Fibroblast of lung (primary cell): ENCODE results near the gene SDHA. TPM values are rescaled to one million over a fixed set of nuclear protein-coding genes. Genes with fewer than 3 reads are reported as not detected.
"Not testable (repeated sequence)": the region's sequence is repeated elsewhere in the genome, so short reads cannot be mapped to it uniquely, and the experiment has no call there.

ENCODE experiments used
- DNase-seq, 2 donors: peaks; one replicate each; pipeline versions ENCODE4 v3.0.0 to v3.0.0-alpha.2; 2010; ENCODE audit warnings: low read depth in 2 of 2
- H2AFZ ChIP-seq: 2 replicates; pipeline ENCODE4 v1.5.1; 2012; ENCODE audit warnings: low read length, control low read depth, inconsistent platforms
- H3K27ac ChIP-seq: 2 replicates; pipeline ENCODE4 v1.5.1; 2011; ENCODE audit warnings: low read length, control low read depth; ENCODE audit not compliant: insufficient read depth
- H3K27me3 ChIP-seq: 2 replicates; pipeline ENCODE4 v1.5.1; 2011; ENCODE audit warnings: mild to moderate bottlenecking, low read length; ENCODE audit not compliant: control insufficient read depth, insufficient read depth
- H3K36me3 ChIP-seq: 2 replicates; pipeline ENCODE4 v1.5.1; 2011; ENCODE audit warnings: low read length; ENCODE audit not compliant: control insufficient read depth, insufficient read depth
- H3K4me1 ChIP-seq: 2 replicates; pipeline ENCODE4 v1.5.1; 2011; ENCODE audit warnings: low read length; ENCODE audit not compliant: control insufficient read depth, insufficient read depth; ENCODE audit errors: extremely low read depth
- H3K4me2 ChIP-seq: 2 replicates; pipeline ENCODE4 v1.5.1; 2011; ENCODE audit warnings: low read length, control low read depth; ENCODE audit not compliant: insufficient read depth; ENCODE audit errors: extremely low read depth
- H3K4me3 ChIP-seq, 4 experiments: fragments of 200-600 bp in 1 of 4; sonication (generic) in 1 of 4; replicated peaks in 1 of 4; 2 replicates each; pipeline ENCODE4 v1.5.1; 2011 to 2016; ENCODE audit warnings: low read length in 4 of 4, low read depth in 3 of 4, mild to moderate bottlenecking in 3 of 4, control low read depth in 2 of 4, inconsistent platforms in 1 of 4, mixed read lengths in 1 of 4; ENCODE audit not compliant: insufficient read depth in 1 of 4; ENCODE audit errors: control extremely low read depth in 1 of 4
- H3K79me2 ChIP-seq: 2 replicates; pipeline ENCODE4 v1.5.1; 2012; ENCODE audit warnings: mild to moderate bottlenecking, low read length, inconsistent platforms; ENCODE audit not compliant: control insufficient read depth, insufficient read depth
- H3K9ac ChIP-seq: 2 replicates; pipeline ENCODE4 v1.5.1; 2011; ENCODE audit warnings: mild to moderate bottlenecking, low read length, control low read depth; ENCODE audit not compliant: insufficient read depth
- H3K9me3 ChIP-seq: 2 replicates; pipeline ENCODE4 v1.5.1; 2012; ENCODE audit warnings: low read depth, low read length; ENCODE audit not compliant: control insufficient read depth, insufficient read depth
- H4K20me1 ChIP-seq: 2 replicates; pipeline ENCODE4 v1.5.1; 2011; ENCODE audit warnings: low read length; ENCODE audit not compliant: control insufficient read depth, insufficient read depth; ENCODE audit errors: extremely low read depth
- EZH2 ChIP-seq: IDR thresholded peaks from 2 replicates; pipeline ENCODE4 v1.5.1; 2012; ENCODE audit warnings: low read length, control low read depth, mild to moderate bottlenecking; ENCODE audit errors: missing control alignments
- polyA plus RNA-seq, 2 donors: library from polyadenylated mRNA; depleted of rRNA in 1 of 2; stranded (reverse) in 1 of 2; unstranded in 1 of 2; fragments of >200 nt; gene quantifications; 2 replicates each; pipeline ENCODE4 v1.2.1, GENCODE V29; 2011 to 2012; ENCODE audit warnings: missing spikeins in 1 of 2
- total RNA-seq: library from RNA; depleted of rRNA; stranded (reverse); fragments of >200 nt; gene quantifications from 2 replicates; pipeline ENCODE4 v1.2.1, GENCODE V29; 2014
- TF ChIP-seq, protein P1 (sequence below), 2 donors: IDR thresholded peaks in 1 of 2; conservative IDR thresholded peaks in 1 of 2; 1 replicate in 1 of 2; 2 replicates in 1 of 2; pipeline ENCODE4 v1.5.1; 2011 to 2012; ENCODE audit warnings: low read length in 2 of 2, control low read depth in 1 of 2, inconsistent platforms in 1 of 2, low read depth in 1 of 2, mild to moderate bottlenecking in 1 of 2

SDHA gene
- total and polyA plus RNA-seq, 2 donors (not counting 1 experiment from before 2014, with no cell fraction given): 89.6 to 150 TPM

DNA sequence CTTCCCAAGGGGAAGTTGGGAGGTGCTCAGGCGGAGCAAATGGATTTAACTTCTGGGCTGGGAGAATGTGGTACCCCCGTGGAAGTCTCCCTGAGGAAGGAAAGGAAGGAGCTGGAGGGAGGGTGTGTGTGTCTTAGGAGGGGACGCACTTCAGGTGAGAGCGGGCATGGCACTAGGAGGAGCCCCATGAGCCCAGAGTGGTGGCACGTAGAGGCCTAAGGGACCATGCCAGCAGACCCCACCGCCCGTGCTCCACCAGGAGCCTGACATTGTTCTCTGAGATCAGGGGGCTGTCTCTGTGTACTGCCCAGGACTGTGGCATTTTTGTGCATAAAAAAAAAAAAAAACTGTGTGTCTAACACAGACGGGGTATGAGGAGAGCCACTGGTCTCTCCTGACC lies 84.8 kb downstream of the SDHA start:
- H2AFZ ChIP-seq: no peak overlapping the region
- H3K4me1 ChIP-seq: no peaks in the 10 kb centered on the region
- H3K9me3 ChIP-seq: no peaks in the 10 kb centered on the region
- H3K27ac ChIP-seq: no peak overlapping the region
- H3K27me3 ChIP-seq: no peaks in the 10 kb centered on the region
- no peak for DNase-seq
- peaks cover 12% of the 10 kb centered on the region for H3K79me2 ChIP-seq
- H3K4me3 ChIP-seq: no peak overlapping the region
- H4K20me1 ChIP-seq: peaks cover 2% of the 10 kb centered on the region
- H3K4me2 ChIP-seq: no peak overlapping the region
- no peak overlapping the region for H3K9ac ChIP-seq
- peaks cover 9% of the 10 kb centered on the region for H3K36me3 ChIP-seq
- TF ChIP-seq EZH2: no peak
- TF ChIP-seq, protein P1, sequence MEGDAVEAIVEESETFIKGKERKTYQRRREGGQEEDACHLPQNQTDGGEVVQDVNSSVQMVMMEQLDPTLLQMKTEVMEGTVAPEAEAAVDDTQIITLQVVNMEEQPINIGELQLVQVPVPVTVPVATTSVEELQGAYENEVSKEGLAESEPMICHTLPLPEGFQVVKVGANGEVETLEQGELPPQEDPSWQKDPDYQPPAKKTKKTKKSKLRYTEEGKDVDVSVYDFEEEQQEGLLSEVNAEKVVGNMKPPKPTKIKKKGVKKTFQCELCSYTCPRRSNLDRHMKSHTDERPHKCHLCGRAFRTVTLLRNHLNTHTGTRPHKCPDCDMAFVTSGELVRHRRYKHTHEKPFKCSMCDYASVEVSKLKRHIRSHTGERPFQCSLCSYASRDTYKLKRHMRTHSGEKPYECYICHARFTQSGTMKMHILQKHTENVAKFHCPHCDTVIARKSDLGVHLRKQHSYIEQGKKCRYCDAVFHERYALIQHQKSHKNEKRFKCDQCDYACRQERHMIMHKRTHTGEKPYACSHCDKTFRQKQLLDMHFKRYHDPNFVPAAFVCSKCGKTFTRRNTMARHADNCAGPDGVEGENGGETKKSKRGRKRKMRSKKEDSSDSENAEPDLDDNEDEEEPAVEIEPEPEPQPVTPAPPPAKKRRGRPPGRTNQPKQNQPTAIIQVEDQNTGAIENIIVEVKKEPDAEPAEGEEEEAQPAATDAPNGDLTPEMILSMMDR (conservative IDR thresholded peaks at IDR 0.05 in 1 of 2, IDR thresholded peaks at IDR 0.05 in 1 of 2; ENCODE audit: low read depth in 1 of 2, low read length in 2 of 2): no peak

DNA sequence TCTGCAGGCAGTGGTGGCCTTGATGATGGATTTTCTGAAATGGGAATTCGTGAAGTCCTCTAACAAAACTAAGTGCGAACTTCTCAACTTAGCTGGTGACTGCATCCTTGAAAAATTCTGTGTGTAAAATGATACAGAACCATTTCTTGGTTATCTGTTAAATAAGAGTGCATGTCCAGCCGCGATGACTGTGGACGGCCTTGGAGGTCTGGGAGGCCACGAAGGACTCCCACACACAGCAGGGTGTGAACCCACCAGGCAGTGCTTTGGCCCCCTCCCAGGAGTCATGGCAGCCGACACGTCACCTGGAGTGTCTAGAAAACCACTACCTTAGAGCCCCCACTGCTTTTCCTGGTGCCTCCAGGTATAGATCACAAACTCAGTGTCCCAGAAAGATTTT lies 85.6 kb downstream of the SDHA start:
- not testable (repeated sequence) for DNase-seq, H3K9me3 ChIP-seq, H3K4me2 ChIP-seq, H2AFZ ChIP-seq, H3K27me3 ChIP-seq, H3K4me1 ChIP-seq, H3K9ac ChIP-seq, H3K27ac ChIP-seq, H3K4me3 ChIP-seq, H4K20me1 ChIP-seq
- peaks cover 12% of the 10 kb centered on the region for H3K79me2 ChIP-seq
- peaks cover 11% of the 10 kb centered on the region for H3K36me3 ChIP-seq

DNA sequence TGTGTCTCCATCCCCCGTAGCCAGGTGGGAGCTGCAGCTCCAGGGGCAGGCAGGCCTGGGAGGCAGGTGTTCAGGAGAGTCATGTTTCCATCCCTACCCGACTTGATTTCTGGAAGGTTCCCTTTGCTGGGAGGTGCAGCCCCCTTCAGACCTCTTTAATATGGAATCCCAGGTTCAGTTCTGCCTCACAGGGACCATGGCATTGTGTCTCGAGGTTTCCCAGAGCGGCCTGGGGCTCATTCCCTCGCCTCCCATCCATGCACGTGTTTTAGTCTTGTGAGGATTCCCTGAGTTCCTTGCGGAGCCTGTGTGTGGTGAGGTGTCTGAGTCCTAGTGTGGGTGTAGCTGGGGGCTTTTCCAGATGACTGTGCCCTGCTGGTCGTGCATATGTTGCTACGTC lies 86.9 kb downstream of the SDHA start:
- Histone ChIP-seq H3K79me2 (peaks cover 14% of the 10 kb centered on the region), H3K27me3 (no peaks in the 10 kb centered on the region), H2AFZ (no peak overlapping the region), H3K4me1 (no peaks in the 10 kb centered on the region), H3K9me3 (no peaks in the 10 kb centered on the region), H3K4me3 (no peak overlapping the region), H3K36me3 (peaks cover 11% of the 10 kb centered on the region), H3K4me2 (no peak overlapping the region), H3K9ac (no peak overlapping the region), H4K20me1 (peaks cover 2% of the 10 kb centered on the region), H3K27ac (no peak overlapping the region)
- DNase-seq: no peak
- TF ChIP-seq EZH2: no peak
- TF ChIP-seq, protein P1 (conservative IDR thresholded peaks at IDR 0.05 in 1 of 2, IDR thresholded peaks at IDR 0.05 in 1 of 2; ENCODE audit: low read depth in 1 of 2, low read length in 2 of 2): no peak
